Tongue (tissue), 2 donors: Measurements from ENCODE around the gene SPAG17. TPM values are rescaled to one million over a fixed set of nuclear protein-coding genes. Genes with fewer than 3 reads are reported as not detected.

Source experiments
- DNase-seq: peaks from one replicate; pipeline ENCODE4 v3.0.0-alpha.2; 2015
- total RNA-seq: library from RNA; depleted of rRNA; stranded (reverse); fragments of >200 nt; gene quantifications from one replicate; pipeline ENCODE4 v1.2.3, GENCODE V29; 2014

The SPAG17 gene
- total RNA-seq, 1 donor from 2014 or later, result 1.1 TPM

GRCh38 chr1:118118873-118119463 is 66.1 kb downstream of the SPAG17 start:
- no peak for DNase-seq

- no peak for DNase-seq
These were observed 66.6 kb downstream of the SPAG17 start for GRCh38 chr1:118118469-118118868.

- no peak for DNase-seq
These were observed 67.5 kb downstream of the SPAG17 start for GRCh38 chr1:118117521-118117920.

GRCh38 chr1:118116909-118117308 is 68.1 kb downstream of the SPAG17 start:
- DNase-seq, result no peak

GRCh38 chr1:118116401-118116800 is 68.6 kb downstream of the SPAG17 start:
- DNase-seq, result peak; percentile 56

GRCh38 chr1:118115567-118116295 is 69.3 kb downstream of the SPAG17 start:
- no peak for DNase-seq

GRCh38 chr1:118113261-118113660 is 71.8 kb downstream of the SPAG17 start:
- DNase-seq, result no peak

- no peak for DNase-seq
These were observed 74.4 kb downstream of the SPAG17 start for GRCh38 chr1:118110580-118110979.

GRCh38 chr1:118104951-118105350 is 80.1 kb downstream of the SPAG17 start:
- no peak for DNase-seq

- DNase-seq, result no peak
These were observed 82.6 kb downstream of the SPAG17 start for GRCh38 chr1:118102445-118102844.

- no peak for DNase-seq
These were observed 83.0 kb downstream of the SPAG17 start for GRCh38 chr1:118101999-118102398.

GRCh38 chr1:118101515-118101844 is 83.5 kb downstream of the SPAG17 start:
- DNase-seq, result no peak

- DNase-seq, result no peak
These were observed 84.1 kb downstream of the SPAG17 start for GRCh38 chr1:118100686-118101514.

GRCh38 chr1:118099686-118100085 is 85.3 kb downstream of the SPAG17 start:
- DNase-seq, result no peak

- no peak for DNase-seq
These were observed 87.2 kb downstream of the SPAG17 start for GRCh38 chr1:118097622-118098348.

GRCh38 chr1:118093017-118093416 is 92.0 kb downstream of the SPAG17 start:
- no peak for DNase-seq

GRCh38 chr1:118090130-118090529 is 94.9 kb downstream of the SPAG17 start:
- DNase-seq, result no peak

- DNase-seq, result no peak
These were observed 99.7 kb downstream of the SPAG17 start for GRCh38 chr1:118085365-118085764.

- no peak for DNase-seq
These were observed 100.6 kb downstream of the SPAG17 start for GRCh38 chr1:118084400-118084799.

GRCh38 chr1:118082984-118083383 is 102.0 kb downstream of the SPAG17 start:
- no peak for DNase-seq

GRCh38 chr1:118081387-118081786 is 103.6 kb downstream of the SPAG17 start:
- DNase-seq, result peak; percentile 5

GRCh38 chr1:118077331-118078045 is 107.5 kb downstream of the SPAG17 start:
- DNase-seq, result peak; percentile 60
